GM18520 (cell line): ENCODE results near the gene CORO2A.
"Not testable (repeated sequence)": the region's sequence is repeated elsewhere in the genome, so short reads cannot be mapped to it uniquely, and the experiment has no call there.

ENCODE experiments used
- ATAC-seq: cut with Tn5 transposase; IDR thresholded peaks from one replicate; pipeline ENCODE4 v1.9.1; 2021; ENCODE audit not compliant: unreplicated experiment

CORO2A gene

DNA sequence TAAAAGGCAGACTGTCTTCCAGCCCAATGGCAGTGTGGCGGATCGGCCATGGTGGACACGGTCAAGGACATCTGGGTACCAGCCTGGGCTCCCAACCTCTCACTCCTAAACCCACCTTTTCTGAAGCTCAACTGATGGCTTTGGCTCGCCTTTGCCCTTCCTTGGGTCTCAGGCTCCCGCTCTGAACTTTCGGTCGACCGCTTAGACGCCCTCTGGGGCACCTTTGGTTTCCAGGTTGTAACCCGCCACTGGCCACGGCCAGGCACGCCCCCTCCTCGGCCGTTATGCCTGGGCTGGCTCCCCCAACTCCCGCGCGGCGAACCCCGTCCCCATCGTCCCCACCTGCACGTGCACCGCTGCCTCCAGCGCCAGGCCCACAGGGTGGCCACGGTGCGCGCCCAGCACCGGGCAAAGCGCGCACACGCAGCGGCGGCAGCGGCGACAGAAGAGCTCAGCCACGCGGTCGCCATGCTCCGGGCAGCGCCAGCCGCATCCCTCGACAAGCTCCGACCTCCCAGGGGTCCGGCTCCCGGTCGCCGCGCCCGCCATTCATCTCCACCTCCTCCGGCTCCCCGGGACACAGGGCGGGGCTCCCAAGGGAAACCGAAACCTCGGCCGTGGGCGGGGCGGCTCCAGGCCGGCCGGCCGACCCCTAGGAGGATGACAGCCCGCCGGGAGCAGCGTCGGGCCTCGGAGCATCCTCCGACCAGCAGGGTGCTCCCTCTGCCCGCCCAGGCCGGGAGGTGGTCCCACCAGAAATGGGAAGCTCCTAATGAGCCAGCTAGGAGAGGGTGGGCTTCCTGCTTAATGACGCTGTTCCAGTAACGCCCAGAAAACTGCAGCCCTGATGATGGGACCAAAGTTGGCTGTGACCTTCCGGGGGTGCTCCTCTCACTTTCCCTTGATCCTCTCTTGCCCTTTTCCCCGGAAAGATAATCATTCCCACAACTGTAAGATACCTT, 73.5 kb downstream of the CORO2A start, which contains the start of gene TRIM14:
Gene TRIM14, minus strand, starts transcription at position 583 of the 962 bp plus-strand sequence. Its CDS starts 34 bp downstream, at position 549.
- peak; percentile 43 for ATAC-seq

DNA sequence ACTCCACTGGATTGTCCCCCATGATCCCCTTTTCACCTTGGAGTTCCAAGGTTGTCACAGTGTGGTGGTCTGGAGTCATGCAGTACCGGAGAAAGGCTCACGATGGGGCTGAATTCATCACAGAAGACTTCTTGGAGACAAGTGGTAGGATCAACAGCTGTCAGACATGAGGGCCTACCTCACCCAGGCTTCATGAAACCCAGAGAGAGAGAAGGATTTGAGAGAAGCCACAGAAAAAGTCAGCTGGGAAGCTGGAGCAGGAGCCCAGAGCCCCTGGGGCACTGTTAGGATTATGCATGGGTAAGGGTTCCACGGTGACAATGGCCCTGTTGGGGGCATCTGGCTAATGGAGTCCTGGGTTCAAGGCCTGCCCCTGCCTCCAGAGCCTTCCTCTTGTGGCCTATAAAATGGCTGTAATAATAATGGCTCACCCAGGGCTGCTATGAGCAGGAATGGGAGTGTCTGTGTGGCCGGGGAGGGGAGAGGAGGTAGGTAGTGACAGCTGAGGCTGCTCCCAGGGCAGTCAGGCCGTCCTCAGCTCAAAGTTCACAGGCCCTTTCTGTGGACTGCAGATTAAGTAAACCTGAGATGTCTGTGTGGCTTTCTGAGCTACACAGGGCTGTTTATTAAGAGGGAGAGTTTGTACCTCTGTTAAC, 74.3 kb downstream of the CORO2A start:
- ATAC-seq: no peak

DNA sequence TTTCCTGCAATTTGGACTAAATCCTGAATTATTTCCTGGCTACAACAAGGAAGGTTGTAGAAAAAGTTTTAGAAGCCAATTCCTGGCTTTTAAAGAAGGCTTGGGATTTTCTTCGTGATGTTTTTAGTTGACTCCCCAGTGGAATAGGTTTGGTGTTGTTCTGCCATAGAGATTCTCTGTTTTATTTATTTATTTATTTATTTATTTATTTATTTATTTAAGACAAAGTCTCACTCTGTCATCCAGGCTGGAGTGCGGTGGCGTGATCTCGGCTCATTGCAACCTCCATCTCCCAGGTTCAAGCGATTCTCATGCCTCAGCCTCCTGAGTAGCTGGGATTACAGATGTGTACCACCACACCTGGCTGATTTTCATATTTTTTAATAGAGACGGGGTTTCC, 75.3 kb downstream of the CORO2A start:
- not testable (repeated sequence) for ATAC-seq

DNA sequence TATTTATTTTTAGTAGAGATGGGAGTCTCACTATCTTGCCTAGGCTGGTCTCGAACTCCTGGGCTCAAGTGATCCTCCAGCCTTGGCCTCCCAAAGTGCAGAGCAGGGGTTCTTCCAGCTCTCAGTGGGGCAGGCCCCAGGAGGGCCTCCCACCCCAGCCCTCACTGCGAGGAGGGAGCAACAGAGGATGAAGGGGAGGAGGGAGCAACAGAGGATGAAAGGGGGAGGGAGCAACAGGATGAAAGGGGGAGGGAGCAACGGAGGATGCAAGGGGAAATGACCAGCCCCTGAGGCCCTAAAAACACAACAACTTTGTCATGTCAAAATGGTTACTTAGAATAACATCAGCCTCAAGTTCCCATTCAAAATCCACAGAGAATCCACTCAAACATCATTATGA, 83.4 kb downstream of the CORO2A start:
- no peak for ATAC-seq

DNA sequence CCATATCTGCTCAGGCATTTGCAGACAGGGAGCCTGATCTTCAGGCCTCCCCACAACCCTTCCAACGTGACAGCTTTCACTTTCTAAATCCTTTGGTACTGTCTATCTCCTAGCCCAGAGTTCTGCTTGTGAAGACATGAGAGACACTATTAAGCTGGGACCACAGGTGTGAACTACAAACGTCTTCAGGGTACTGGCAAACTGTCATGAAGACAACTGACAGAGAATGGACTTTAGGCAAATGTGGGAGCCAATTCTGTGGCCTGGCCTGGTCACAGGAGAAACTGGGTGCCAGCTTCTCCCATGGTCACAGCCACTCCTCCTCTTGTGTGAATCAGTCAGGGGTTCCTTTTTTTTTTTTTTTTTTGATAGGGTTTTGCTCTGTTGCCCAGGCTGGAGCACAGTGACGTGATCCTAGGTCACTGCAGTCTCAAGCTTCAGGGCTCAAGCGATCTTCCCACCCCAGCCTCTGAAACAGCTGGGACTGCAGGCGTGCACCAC, 83.9 kb downstream of the CORO2A start:
- peak; percentile 51 for ATAC-seq

DNA sequence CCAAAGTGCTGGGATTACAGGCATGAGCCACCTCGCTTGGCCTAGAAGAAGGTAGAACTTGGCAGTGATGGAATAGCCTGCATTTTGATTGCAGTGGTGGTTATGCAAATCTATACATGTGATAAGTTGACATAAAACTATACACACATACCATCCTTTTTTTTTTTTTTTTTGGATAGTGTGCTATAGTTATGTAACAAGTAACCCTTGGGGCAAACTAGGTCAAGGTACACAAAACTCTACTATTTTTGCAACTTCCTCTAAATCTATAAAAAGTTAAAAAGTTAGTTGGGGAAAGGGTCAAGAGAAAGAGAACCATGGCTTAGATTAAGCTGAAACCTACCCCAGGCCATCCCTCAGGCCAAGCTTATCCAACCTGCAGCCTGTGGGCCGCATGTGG, 84.5 kb downstream of the CORO2A start:
- no peak for ATAC-seq

DNA sequence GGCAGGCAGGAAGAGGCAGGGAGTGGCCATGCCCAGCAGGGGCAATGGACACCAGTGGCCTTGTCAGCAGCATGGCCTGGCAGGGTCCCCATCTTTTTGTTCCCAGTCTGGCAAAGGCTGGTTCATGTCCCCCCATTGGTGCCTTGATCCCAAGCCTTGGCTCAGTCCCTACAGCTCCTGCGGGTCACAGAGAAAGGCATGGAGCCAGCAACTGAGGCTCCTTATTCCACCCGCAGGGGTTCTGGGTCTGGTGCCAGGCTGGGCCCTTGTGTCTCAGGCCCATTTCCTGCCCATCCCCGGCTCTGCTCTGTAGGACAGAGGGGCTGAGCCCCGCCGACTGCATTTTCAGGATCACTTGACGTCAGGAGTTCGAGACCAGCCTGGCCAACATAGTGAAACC, 87.4 kb downstream of the CORO2A start:
- ATAC-seq: no peak

DNA sequence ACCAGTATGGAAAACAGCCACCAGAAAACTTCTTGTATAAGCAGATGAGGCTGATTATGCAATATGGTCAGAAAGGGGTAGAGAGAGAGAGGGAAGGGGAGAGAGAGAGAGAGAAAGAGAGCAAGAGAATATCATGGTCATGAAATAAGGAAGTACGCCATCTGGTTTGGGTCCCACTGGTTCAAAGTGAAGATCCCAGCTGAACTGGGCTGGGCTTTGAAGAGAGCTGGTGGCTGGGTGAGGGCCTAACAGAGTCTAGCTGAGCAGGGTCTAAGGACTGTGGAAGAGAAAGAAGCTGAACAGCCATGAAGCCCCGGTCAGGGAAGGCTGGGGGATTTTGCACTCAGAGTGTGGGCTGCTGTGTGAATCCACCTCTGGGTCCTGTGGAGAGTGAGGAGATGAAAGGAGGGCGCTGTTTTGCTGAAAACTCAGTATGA, 88.0 kb downstream of the CORO2A start:
- ATAC-seq: no peak

DNA sequence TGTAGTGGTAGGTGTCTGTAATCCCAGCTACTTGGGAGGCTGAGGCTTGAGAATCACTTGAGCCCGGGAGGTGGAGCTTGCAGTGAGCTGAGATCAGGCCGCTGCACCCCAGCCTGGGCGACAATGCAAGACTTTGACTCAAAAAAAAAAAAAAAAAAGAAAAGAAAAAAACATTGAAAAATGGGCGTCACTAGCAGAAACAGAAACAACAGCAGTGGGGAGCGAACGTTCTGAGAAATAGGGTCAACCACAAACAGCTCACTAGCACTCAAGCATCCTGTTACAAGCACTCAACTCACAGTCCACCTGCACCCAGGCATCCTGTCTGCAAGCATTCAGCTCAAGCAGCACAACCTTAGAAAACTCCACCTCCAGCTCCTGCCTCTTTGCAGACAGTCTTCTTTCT, 90.6 kb downstream of the CORO2A start:
- ATAC-seq: peak; percentile 97

DNA sequence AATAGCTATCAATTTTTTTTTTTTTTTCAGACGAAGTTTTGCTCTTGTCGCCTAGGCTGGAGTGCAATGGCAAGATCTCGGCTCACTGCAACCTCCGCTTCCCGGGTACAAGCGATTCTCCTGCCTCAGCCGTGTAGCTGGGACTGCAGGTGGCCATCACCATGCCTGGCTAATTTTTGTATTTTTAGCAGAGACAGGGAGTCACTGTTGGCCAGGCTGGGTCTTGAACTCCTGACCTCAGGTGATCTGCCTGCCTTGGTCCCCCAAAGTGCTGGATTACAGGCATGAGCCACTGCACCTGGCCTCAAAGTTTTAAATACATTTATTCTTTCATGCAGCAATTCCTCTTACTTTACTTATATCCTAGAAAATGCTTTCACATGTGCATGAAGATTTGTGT, 91.0 kb downstream of the CORO2A start:
- ATAC-seq: no peak

DNA sequence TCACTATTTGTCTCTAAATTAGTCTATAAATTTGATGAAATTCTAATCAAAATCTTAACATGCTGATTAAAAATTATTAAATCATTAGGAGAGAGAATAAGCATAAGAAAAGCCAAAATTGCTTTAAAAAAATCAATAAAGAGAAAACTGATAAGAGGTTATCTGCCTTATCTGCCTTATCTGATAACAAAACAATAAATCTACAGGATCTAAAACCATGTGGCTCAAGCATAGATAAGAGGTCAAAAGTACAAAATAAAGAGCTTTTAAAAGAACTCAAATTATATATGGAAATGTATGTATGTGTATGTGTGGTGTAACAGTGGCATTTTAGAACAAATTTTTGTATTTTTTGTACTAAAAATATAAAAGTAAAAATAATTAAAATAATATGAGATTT, 92.0 kb downstream of the CORO2A start:
- no peak for ATAC-seq

DNA sequence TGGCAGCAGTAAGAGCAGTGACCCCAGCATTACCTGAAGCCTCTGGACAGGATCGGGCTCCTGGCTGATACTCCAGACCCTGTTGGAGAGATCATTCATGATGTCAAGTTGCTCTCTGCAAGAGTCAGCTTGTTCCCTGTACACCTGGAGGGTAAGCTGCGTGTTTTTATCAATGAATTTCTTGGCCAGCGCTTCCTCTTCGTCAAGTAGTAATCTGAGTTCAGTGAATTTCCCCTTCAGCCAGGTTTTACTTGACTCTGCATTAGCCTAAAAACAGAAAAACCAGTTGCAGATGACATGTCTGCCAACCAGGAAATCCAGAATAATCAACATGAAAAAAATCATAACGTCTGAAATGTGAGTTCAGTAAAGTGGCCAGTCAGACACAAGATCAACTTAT, 92.5 kb downstream of the CORO2A start:
- no peak for ATAC-seq

DNA sequence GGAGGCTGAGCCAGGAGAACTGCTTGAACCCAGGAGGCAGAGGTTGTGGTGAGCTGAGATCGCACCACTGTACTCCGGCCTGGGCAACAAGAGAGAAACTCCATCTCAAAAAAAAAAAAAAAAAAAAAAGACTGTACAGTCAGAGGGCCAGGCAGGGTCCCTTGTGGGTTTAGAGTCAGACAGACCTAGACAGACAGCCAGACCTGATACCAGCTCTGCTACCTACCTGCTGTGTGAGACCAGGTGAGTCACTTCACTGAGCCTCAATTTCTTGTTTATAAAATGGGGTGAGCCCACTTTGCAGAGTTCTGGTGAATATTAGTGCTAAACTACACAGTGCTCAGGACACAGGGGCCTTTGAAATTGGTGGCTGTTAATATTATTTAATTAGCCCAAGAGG, 93.1 kb downstream of the CORO2A start:
- no peak for ATAC-seq

DNA sequence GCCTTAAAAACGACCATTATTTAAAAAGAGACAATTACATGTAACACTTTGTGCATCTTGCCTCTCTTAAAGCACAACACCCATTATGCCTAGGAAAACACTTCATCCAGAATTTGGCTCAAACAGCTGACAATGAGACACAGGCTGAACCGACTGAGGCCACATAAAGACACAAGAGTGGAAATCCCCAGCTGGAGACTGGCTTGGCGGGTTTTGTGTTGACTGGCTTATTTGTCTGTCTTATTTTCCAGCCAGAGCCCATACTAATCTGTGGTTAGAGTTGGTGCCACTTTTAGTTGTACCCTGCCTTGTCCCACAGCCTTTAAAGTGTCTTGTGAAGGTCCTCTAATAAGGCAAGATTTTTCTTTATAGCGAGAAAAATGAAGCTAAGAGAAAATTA, 94.6 kb downstream of the CORO2A start:
- ATAC-seq: no peak

DNA sequence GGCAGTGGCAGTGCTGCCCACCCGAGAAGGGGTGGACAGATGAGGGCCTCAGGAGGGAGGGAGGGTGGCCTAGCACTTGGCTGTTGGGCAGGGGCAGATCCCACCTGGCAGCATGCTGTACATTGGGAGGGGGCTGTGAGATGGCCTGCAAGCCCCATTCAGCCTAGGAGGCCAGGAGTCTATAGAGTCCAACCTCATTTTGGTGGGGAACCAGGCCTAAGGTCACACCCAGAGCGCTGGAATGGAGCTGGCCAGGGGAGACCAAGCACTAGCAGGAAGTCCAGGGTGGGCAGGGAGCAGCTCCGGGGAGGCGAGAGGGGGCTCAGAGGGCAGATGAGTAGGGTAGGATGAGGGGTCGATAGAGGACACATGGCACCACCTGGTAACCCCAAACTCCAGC, 96.3 kb downstream of the CORO2A start:
- ATAC-seq: no peak

DNA sequence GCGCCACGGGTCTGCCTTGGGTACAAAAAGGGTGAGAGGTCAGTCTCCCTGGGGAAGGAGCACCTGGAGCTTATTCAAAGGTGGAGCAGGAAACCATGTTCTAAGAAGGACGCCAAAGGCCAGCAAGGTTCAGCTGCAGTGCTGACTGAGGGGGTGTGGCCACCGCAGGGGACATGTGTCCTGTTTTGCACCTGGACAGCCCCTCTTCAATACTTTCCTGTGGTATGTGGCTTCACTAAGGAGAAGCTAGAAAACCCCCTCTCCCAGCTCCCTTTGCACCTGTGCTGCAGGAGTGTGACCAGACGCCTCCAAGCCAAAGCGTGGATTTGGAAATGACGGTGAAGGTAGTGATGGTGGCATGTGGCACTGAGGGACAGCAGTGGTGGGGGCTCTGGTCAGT, 97.0 kb downstream of the CORO2A start:
- ATAC-seq: no peak

DNA sequence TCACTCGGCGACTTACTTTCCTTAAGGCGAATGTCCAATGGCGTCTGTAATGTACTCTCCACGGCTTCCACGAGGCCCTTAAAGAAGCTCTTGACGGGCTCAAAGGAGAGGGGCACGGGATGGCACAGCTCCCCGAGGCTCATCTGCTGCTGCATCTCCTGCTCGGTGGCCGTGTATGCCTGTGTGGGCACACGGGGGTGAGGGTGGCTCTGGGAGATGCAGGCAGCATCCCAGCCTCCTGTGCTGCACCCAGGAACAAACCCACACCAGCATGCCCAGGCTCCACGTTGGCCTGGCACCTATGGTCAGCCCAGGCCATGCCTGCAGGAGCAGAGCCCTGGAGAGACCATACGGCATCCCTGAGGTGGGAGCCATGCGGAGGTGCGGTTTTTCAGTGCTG, 97.6 kb downstream of the CORO2A start:
- ATAC-seq: no peak

DNA sequence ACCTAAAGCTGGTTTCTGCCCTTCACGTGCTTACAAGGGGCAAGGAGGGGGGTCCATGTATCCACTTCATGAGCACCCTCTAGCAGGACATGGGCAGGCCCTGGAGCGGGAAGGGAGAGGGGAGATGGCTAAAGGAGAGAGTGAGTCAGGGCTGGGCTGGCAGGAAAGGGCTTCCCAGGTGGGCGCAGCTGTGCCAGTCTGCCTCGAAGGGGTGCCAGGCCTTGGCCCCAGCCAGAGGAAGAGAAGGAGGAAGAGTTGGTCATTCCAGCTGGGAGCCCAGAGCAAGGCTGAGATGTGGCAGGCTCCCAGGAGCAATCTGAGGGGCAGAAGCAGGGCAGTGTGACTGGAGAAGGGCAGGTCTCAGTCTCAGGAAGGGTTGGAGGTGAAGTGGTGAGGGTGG, 98.1 kb downstream of the CORO2A start:
- ATAC-seq: no peak

DNA sequence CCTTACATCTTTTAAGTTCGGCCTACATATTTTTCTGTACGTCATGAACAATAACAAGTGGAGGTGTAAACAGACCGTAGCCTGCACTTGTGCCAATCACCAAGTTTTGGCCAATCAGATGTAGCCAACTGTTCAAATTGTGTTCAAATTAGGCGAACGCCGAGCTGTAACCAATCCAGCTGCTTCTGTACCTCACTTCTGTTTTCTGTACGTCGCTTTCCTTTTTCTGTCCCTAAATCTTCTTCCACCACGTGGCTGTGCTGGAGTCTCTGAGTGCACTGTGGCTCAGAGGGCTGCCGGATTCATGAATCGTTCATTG, 99.9 kb downstream of the CORO2A start:
- ATAC-seq: no peak

DNA sequence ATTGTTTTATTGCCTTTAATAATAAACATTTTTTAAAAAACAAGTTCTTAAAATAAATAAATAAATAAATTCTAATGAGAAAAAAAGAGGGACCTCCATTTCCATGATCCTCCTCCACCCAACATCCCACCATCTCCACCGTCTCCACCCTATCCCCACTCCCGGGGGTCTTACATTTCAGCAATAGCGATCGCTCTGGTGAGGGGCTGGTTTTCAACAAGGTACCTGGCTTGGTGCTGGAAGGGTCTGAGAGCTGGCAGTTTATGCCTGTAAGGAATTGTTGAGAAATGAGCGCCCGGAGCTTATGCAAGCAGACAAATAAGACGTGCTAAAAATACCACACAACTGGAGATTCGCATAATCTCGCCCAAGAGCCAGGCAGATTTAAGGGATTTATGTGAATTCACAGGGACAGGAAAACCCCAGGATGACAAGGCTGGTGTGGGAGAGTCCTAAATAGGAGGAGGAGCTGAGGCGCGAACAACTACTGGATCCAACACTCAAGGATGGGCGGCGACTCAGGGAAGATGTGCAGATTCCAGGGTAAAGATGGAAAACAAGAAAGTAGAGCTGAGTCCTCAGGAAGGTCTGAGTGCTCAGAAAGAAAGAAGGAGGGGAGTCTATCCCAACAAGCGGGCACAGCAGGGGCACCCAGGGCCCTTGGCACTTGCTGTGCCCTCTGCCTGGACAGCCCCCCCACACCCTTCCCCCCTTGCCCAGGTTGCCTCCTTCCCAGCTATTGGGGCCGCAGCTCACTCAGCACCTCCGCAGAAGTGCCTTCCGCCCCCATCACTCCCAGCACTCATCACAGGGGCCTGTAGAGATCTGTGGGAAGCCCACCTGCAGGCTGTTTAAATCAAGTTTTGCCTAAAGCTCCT, 100.5 kb downstream of the CORO2A start:
- no peak for ATAC-seq

DNA sequence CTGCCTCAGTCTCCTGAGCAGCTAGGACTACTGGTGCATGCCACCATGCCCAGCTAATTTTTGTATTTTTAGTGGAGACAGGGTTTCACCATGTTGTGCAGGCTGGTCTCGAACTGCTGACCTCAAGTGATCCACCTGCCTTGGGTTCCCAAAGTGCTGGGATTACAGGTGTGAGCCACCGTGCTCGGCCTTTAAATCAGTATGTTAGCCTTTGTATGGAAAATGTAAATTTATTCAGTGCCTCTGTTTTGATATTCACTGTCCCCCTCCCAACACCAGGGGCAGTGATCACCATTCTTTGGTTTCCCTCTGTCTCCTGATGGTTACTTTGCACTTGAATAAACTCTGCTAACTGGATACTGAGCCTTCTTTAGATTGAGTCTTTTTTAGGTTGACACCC, 101.8 kb downstream of the CORO2A start:
- ATAC-seq: not testable (repeated sequence)
